Measurements from ENCODE around the gene RABL6. TPM values are rescaled to one million over a fixed set of nuclear protein-coding genes. Genes with fewer than 3 reads are reported as not detected.

The RABL6 gene
- total RNA-seq, 2 experiments from 2014 or later: 113 to 133 TPM

DNA sequence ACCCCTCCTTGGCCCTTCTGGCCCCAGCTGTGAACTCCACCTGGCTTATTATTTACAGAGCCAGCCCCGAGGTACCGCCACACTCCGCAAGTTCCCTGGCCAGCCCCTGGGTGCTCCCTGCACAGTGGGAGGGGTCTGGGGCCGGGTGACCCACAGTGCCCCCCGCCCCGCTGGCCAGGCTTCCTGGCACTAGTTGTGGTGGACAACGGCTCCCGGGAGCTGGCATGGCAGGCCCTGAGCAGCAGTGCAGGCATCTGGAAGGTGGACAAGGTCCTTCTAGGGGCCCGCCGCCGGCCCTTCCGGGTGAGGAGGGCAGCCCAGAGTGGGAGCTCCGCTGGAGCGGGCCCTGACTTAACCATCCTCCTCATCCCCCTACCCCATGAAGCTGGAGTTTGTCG lies 48.3 kb downstream of the RABL6 start:
- no peak overlapping the region for H2AFZ ChIP-seq (ENCODE audit: low read length)
- H3K27ac ChIP-seq (ENCODE audit: low read depth, low read length, poor library complexity, severe bottlenecking): no peak overlapping the region
- H3K36me3 ChIP-seq (ENCODE audit: insufficient read depth, low read length): no peaks in the 10 kb centered on the region
- TF ChIP-seq EZH2phosphoT487 (IDR thresholded peaks at IDR 0.05; ENCODE audit: borderline replicate concordance, low read depth, low read length): no peak
- TF ChIP-seq, protein P1, sequence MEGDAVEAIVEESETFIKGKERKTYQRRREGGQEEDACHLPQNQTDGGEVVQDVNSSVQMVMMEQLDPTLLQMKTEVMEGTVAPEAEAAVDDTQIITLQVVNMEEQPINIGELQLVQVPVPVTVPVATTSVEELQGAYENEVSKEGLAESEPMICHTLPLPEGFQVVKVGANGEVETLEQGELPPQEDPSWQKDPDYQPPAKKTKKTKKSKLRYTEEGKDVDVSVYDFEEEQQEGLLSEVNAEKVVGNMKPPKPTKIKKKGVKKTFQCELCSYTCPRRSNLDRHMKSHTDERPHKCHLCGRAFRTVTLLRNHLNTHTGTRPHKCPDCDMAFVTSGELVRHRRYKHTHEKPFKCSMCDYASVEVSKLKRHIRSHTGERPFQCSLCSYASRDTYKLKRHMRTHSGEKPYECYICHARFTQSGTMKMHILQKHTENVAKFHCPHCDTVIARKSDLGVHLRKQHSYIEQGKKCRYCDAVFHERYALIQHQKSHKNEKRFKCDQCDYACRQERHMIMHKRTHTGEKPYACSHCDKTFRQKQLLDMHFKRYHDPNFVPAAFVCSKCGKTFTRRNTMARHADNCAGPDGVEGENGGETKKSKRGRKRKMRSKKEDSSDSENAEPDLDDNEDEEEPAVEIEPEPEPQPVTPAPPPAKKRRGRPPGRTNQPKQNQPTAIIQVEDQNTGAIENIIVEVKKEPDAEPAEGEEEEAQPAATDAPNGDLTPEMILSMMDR (conservative IDR thresholded peaks at IDR 0.05; ENCODE audit: low read length): no peak
- intact Hi-C loops (cut with micrococcal nuclease; ENCODE audit: unreplicated experiment): no loop called here
- H4K20me1 ChIP-seq (ENCODE audit: insufficient read depth, low read length): no peaks in the 10 kb centered on the region
- H3K9me2 ChIP-seq (ENCODE audit: insufficient read depth, low read length): no peaks in the 10 kb centered on the region
- BruUV-seq (replicated peaks): no TSS peak
- H3K4me3 ChIP-seq (ENCODE audit: low read depth, low read length, poor library complexity, severe bottlenecking): no peak overlapping the region
- CTCF ChIA-PET (ENCODE audit: unreplicated experiment): no interaction called here
- no peaks in the 10 kb centered on the region for H3K9me3 ChIP-seq (ENCODE audit: low read length)
- no peak overlapping the region for H3K4me2 ChIP-seq (ENCODE audit: low read length)
- H3K4me1 ChIP-seq (ENCODE audit: insufficient read depth, low read length, poor library complexity, severe bottlenecking): no peaks in the 10 kb centered on the region
- POLR2A ChIA-PET: no interaction called here
- H3K79me2 ChIP-seq (ENCODE audit: insufficient read depth, low read depth, low read length): no peaks in the 10 kb centered on the region
- DNase-seq (ENCODE audit: low spot score): no peak

DNA sequence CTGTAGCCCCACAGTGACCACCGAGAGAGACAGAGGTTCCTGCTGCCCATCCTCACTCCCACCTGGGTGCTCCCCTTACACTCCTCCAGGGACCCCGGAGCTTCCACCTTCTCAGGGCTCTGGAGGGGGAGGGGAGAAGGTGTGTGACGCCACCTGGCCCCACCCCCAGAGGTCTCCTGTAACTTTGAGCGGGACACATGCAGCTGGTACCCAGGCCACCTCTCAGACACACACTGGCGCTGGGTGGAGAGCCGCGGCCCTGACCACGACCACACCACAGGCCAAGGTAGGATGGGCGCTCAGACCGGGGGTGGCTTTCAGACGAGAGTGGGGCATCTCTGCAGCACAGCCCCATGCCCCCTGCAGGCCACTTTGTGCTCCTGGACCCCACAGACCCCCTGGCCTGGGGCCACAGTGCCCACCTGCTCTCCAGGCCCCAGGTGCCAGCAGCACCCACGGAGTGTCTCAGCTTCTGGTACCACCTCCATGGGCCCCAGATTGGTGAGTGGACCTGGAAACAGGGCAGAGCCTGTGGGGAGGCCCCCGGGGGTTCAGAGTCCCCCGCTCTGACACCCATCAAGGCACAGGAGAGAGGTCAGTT lies 48.9 kb downstream of the RABL6 start:
- TF ChIP-seq EZH2phosphoT487 (IDR thresholded peaks at IDR 0.05; ENCODE audit: borderline replicate concordance, low read depth, low read length): no peak
- TF ChIP-seq, protein P1 (conservative IDR thresholded peaks at IDR 0.05; ENCODE audit: low read length): 0 out of 2 replicates have a peak, but pooled peaks have one; percentile 21
- no peak overlapping the region for H2AFZ ChIP-seq (ENCODE audit: low read length)
- H3K4me1 ChIP-seq (ENCODE audit: insufficient read depth, low read length, poor library complexity, severe bottlenecking): no peaks in the 10 kb centered on the region
- H3K79me2 ChIP-seq (ENCODE audit: insufficient read depth, low read depth, low read length): no peaks in the 10 kb centered on the region
- no peak overlapping the region for H3K4me3 ChIP-seq (ENCODE audit: low read depth, low read length, poor library complexity, severe bottlenecking)
- H3K27ac ChIP-seq (ENCODE audit: low read depth, low read length, poor library complexity, severe bottlenecking): no peak overlapping the region
- H3K4me2 ChIP-seq (ENCODE audit: low read length): no peak overlapping the region
- H3K9me3 ChIP-seq (ENCODE audit: low read length): no peaks in the 10 kb centered on the region
- no peak for DNase-seq (ENCODE audit: low spot score)
- H3K9me2 ChIP-seq (ENCODE audit: insufficient read depth, low read length): no peaks in the 10 kb centered on the region
- POLR2A ChIA-PET: no interaction called here
- no TSS peak for BruUV-seq (replicated peaks)
- peaks cover 3% of the 10 kb centered on the region; the same call in 1 of the 2 replicates for H3K36me3 ChIP-seq (ENCODE audit: insufficient read depth, low read length)
- no peaks in the 10 kb centered on the region for H4K20me1 ChIP-seq (ENCODE audit: insufficient read depth, low read length)
- intact Hi-C loops (cut with micrococcal nuclease; ENCODE audit: unreplicated experiment): no loop called here
- CTCF ChIA-PET (ENCODE audit: unreplicated experiment): no interaction called here

DNA sequence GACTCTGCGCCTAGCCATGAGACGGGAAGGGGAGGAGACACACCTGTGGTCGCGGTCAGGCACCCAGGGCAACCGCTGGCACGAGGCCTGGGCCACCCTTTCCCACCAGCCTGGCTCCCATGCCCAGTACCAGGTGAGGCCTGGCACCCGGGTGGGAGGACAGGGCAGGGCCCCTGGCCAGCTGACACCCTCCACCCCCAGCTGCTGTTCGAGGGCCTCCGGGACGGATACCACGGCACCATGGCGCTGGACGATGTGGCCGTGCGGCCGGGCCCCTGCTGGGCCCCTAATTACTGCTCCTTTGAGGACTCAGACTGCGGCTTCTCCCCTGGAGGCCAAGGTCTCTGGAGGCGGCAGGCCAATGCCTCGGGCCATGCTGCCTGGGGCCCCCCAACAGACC lies 49.4 kb downstream of the RABL6 start:
- H3K9me2 ChIP-seq (ENCODE audit: insufficient read depth, low read length): no peaks in the 10 kb centered on the region
- H4K20me1 ChIP-seq (ENCODE audit: insufficient read depth, low read length): no peaks in the 10 kb centered on the region
- no TSS peak for BruUV-seq (replicated peaks)
- H3K27ac ChIP-seq (ENCODE audit: low read depth, low read length, poor library complexity, severe bottlenecking): no peak overlapping the region
- H3K4me2 ChIP-seq (ENCODE audit: low read length): no peak overlapping the region
- H3K4me1 ChIP-seq (ENCODE audit: insufficient read depth, low read length, poor library complexity, severe bottlenecking): no peaks in the 10 kb centered on the region
- H3K79me2 ChIP-seq (ENCODE audit: insufficient read depth, low read depth, low read length): no peaks in the 10 kb centered on the region
- ChIA-PET POLR2A (no interaction called here), CTCF (ENCODE audit: unreplicated experiment) (no interaction called here)
- peaks cover 8% of the 10 kb centered on the region; the same call in 1 of the 2 replicates for H3K36me3 ChIP-seq (ENCODE audit: insufficient read depth, low read length)
- H2AFZ ChIP-seq (ENCODE audit: low read length): no peak overlapping the region
- TF ChIP-seq, protein P1 (conservative IDR thresholded peaks at IDR 0.05; ENCODE audit: low read length): no peak
- no peak for TF ChIP-seq EZH2phosphoT487 (IDR thresholded peaks at IDR 0.05; ENCODE audit: borderline replicate concordance, low read depth, low read length)
- no peak overlapping the region for H3K4me3 ChIP-seq (ENCODE audit: low read depth, low read length, poor library complexity, severe bottlenecking)
- DNase-seq (ENCODE audit: low spot score): no peak
- intact Hi-C loops (cut with micrococcal nuclease; ENCODE audit: unreplicated experiment): no loop called here
- no peaks in the 10 kb centered on the region for H3K9me3 ChIP-seq (ENCODE audit: low read length)
